Bronchial epithelial cell (primary cell): ENCODE data around the gene PPP3CA. TPM values are rescaled to one million over a fixed set of nuclear protein-coding genes. Genes with fewer than 3 reads are reported as not detected.

Source experiments
- DNase-seq: peaks from one replicate; pipeline ENCODE4 v3.0.0-alpha.2; 2010; ENCODE audit warnings: low read depth
- FAIRE-seq: peaks from 2 replicates; lab custom pipeline; 2011; peaks lifted over from hg19 to GRCh38; lab: Jason Lieb, UNC
- H3K27me3 ChIP-seq: 2 replicates; pipeline ENCODE4 v1.5.1; 2011; ENCODE audit warnings: low read length; ENCODE audit not compliant: control insufficient read depth, insufficient read depth
- H3K36me3 ChIP-seq: 2 replicates; pipeline ENCODE4 v1.5.1; 2011; ENCODE audit warnings: low read length; ENCODE audit not compliant: control insufficient read depth, insufficient read depth
- H3K4me3 ChIP-seq: 2 replicates; pipeline ENCODE4 v1.5.1; 2011; ENCODE audit warnings: mild to moderate bottlenecking, low read depth, low read length, control low read depth
- total RNA-seq: library from RNA; depleted of rRNA; stranded (reverse); fragments of >200 nt; gene quantifications from 2 replicates; pipeline ENCODE4 v1.2.1, GENCODE V29; 2014
- TF ChIP-seq, protein P1 (sequence below): IDR thresholded peaks from 2 replicates; pipeline ENCODE4 v1.5.1; 2011; ENCODE audit warnings: mild to moderate bottlenecking, moderate library complexity, low read length, control low read depth, inconsistent platforms; ENCODE audit not compliant: insufficient read depth, severe bottlenecking

Gene PPP3CA
- total RNA-seq, 1 donor from 2014 or later, result 48.2 TPM

DNA sequence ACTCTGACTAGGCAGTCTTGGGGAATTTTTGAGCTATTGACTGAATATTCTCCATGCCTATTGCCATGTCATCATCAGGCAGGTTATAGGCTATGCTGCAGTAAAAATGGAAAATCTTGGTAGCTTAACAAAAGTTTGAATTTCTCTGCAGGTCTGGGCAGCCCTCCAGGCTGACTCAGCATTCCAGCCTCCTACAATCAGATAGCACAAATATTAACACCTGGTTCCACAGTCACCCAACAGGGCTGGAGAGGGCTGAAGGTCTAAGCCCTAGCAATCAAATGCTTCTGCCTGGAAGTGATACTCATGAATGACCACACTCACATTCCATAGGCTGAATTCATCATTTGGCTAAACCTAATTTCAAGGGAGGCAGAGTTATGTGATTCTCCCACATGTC is 9.6 kb upstream of the PPP3CA start:
- DNase-seq (peak; percentile 99), FAIRE-seq (peak; percentile 7)
- H3K36me3 ChIP-seq, result no peaks in the 10 kb centered on the region
- no peaks in the 10 kb centered on the region for H3K27me3 ChIP-seq
- H3K4me3 ChIP-seq, result no peak overlapping the region
- TF ChIP-seq, protein P1, sequence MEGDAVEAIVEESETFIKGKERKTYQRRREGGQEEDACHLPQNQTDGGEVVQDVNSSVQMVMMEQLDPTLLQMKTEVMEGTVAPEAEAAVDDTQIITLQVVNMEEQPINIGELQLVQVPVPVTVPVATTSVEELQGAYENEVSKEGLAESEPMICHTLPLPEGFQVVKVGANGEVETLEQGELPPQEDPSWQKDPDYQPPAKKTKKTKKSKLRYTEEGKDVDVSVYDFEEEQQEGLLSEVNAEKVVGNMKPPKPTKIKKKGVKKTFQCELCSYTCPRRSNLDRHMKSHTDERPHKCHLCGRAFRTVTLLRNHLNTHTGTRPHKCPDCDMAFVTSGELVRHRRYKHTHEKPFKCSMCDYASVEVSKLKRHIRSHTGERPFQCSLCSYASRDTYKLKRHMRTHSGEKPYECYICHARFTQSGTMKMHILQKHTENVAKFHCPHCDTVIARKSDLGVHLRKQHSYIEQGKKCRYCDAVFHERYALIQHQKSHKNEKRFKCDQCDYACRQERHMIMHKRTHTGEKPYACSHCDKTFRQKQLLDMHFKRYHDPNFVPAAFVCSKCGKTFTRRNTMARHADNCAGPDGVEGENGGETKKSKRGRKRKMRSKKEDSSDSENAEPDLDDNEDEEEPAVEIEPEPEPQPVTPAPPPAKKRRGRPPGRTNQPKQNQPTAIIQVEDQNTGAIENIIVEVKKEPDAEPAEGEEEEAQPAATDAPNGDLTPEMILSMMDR, result no peak

DNA sequence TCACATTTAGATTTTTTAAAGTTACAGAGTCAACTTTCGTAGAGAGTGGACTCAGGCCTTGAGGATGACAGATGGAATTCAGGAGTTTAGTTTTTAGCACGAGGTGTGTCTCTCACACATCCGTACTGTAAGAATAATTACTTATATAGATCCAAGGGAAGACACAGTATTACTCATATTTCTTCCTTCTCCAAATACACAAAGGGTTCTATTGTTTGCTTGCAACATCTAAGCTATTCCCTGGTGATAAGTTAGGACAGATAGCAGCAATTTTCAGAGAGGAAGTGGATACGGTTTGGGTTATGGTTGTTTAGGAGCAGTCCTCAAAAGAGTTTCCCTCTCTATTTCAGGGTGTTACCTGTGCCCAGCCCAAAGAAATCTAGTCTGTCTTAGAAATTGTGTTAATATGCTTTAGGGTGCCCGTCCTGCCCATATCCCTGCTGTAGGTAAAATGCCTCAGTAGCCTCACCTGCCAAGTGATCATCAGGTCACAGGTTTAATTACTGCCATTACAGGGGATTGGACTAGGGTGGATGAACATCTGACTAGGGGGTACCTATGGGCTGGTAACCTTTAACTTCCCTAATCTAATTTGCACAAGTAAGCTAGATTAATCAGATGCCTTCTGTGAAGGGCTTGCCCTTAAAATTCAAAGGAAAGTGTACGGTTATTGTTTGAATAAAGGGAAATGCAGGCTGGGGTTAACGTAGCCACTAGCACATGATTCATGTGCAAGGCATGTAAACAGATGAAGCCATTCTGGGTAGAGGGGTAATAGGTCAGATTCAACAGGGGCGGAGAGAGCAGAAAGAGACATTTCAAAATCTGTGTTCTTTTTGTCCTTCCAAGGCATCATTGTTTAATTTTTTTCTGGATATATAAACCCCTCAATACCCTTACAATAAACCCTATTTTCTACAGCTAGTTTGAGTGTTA is 8.7 kb upstream of the PPP3CA start:
- Histone ChIP-seq H3K4me3 (no peak overlapping the region), H3K27me3 (no peaks in the 10 kb centered on the region), H3K36me3 (no peaks in the 10 kb centered on the region)
- FAIRE-seq, result no peak
- TF ChIP-seq, protein P1, result no peak
- peak; percentile 93 for DNase-seq

DNA sequence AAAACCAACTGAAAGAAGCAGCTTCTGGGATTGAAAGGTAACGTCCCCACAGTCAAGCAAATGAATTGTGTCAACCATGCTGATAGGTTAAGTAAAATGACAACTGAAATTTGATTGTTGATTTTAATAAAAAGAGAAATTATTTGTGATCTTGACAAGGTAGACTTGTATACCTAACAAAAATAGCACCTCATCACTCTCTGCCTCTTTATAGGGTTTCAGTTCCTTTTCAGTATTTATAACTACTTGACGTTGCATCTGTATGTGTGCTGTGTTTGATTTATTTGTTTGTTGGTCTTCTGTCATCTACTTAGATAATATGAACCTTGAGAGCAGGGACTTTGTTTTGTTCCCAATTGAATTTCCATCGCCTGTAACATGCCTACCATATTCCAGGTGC is 7.9 kb upstream of the PPP3CA start:
- no peak for FAIRE-seq
- Histone ChIP-seq H3K27me3 (no peaks in the 10 kb centered on the region), H3K36me3 (no peaks in the 10 kb centered on the region), H3K4me3 (no peak overlapping the region)
- TF ChIP-seq, protein P1, result no peak
- no peak for DNase-seq

DNA sequence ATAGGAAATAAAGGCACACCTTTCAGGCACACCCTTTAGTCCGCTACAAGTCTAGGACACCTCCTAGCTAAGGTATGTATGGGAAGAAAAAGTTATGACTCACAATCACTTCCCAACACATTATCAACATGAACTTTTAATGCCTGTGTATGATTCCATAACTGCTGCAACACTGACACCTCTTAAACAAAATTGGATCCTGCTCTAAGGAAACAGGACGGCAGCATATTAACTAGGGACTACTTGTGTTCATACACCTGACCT is 2.4 kb upstream of the PPP3CA start:
- H3K4me3 ChIP-seq, result no peak overlapping the region
- TF ChIP-seq, protein P1, result no peak
- H3K36me3 ChIP-seq, result no peaks in the 10 kb centered on the region
- DNase-seq (peak; percentile 96), FAIRE-seq (peak; percentile 91)
- no peaks in the 10 kb centered on the region for H3K27me3 ChIP-seq

DNA sequence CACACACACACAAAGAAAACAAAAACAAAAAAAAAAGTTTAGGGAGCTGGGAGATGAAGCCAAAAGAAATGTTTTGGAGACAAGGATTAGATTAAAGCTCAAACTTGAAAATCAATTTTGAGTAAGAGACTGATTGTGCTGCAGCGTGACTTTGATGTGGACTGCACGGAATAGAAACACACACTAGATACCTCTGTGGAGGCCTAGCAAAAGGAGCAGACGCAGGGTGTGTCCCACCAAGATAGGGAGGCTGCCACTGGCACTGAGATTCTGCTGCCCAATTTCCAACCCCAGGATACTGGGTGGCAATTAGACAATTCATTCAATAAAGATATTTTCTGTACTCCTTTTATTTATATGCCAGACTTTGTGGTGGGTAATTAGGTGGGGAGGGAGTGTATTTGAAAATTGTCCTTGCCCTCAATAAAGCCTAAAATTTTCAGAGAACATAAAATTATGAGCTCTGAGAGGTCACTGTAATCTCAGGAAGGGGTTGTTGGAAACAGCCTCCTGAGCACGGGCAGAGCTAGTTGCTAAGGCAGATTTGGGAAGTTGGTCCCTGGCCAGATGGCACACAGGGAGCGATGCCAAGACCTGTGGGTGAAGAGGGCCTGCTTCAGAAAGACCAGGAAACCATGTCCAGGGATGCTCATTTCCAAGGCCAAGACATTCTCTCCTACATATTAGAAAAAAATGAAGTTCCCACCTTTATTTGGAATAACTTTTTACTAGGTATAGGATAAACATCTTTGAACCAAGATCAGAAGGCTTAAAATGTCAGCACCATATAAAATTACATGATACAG is 1.9 kb upstream of the PPP3CA start:
- Histone ChIP-seq H3K36me3 (no peaks in the 10 kb centered on the region), H3K27me3 (no peaks in the 10 kb centered on the region), H3K4me3 (no peak overlapping the region)
- DNase-seq (no peak), FAIRE-seq (no peak)
- TF ChIP-seq, protein P1, result no peak
